H9 (cell line): ENCODE results near the gene COMTD1. TPM values are rescaled to one million over a fixed set of nuclear protein-coding genes. Genes with fewer than 3 reads are reported as not detected.

ENCODE experiments used
- DNase-seq: peaks from one replicate; pipeline ENCODE4 v3.0.0-alpha.2; 2017
- H2AFZ ChIP-seq: one replicate; pipeline ENCODE4 v1.6.1; 2013; ENCODE audit warnings: mild to moderate bottlenecking, low read length, control low read depth, moderate library complexity
- H2AK5ac ChIP-seq: 2 replicates; pipeline ENCODE4 v1.6.1; 2013; ENCODE audit warnings: low read length, control low read depth, mixed read lengths; ENCODE audit not compliant: insufficient read length
- H2BK120ac ChIP-seq: one replicate; pipeline ENCODE4 v1.6.1; 2013; ENCODE audit warnings: low read depth, mild to moderate bottlenecking, low read length, control low read depth, inconsistent platforms; ENCODE audit not compliant: poor library complexity, severe bottlenecking
- H2BK12ac ChIP-seq: 2 replicates; pipeline ENCODE4 v1.6.1; 2013; ENCODE audit warnings: low read length, control low read depth, mixed read lengths, low read depth; ENCODE audit not compliant: insufficient read length
- H2BK15ac ChIP-seq: 2 replicates; pipeline ENCODE4 v1.6.1; 2013; ENCODE audit warnings: low read depth, low read length, control low read depth
- H2BK20ac ChIP-seq: one replicate; pipeline ENCODE4 v1.6.1; 2013; ENCODE audit warnings: low read depth, mild to moderate bottlenecking, low read length, control low read depth, inconsistent platforms; ENCODE audit not compliant: poor library complexity, severe bottlenecking
- H2BK5ac ChIP-seq: 2 replicates; pipeline ENCODE4 v1.6.1; 2013; ENCODE audit warnings: low read length, control low read depth, mixed read lengths; ENCODE audit not compliant: insufficient read length
- H3K14ac ChIP-seq: 2 replicates; pipeline ENCODE4 v1.6.1; 2013; ENCODE audit warnings: low read length, control low read depth; ENCODE audit not compliant: insufficient read depth
- H3K18ac ChIP-seq: 2 replicates; pipeline ENCODE4 v1.6.1; 2013; ENCODE audit warnings: low read depth, mild to moderate bottlenecking, mixed read lengths, low read length, control low read depth; ENCODE audit not compliant: insufficient read length
- H3K23ac ChIP-seq: 2 replicates; pipeline ENCODE4 v1.6.1; 2013; ENCODE audit warnings: low read length, control low read depth, mixed read lengths, low read depth; ENCODE audit not compliant: insufficient read length
- H3K23me2 ChIP-seq: 2 replicates; pipeline ENCODE4 v1.6.1; 2013; ENCODE audit warnings: low read depth, mild to moderate bottlenecking, mixed read lengths, low read length, control low read depth; ENCODE audit not compliant: insufficient read length, poor library complexity, severe bottlenecking
- H3K27ac ChIP-seq: 2 replicates; pipeline ENCODE4 v1.5.1; 2013; ENCODE audit warnings: low read length, control low read depth, mixed read lengths, low read depth; ENCODE audit not compliant: insufficient read length
- H3K27me3 ChIP-seq: 2 replicates; pipeline ENCODE4 v1.6.1; 2013; ENCODE audit warnings: low read length, control low read depth, inconsistent platforms; ENCODE audit not compliant: insufficient read depth
- H3K4ac ChIP-seq: 2 replicates; pipeline ENCODE4 v1.6.1; 2013; ENCODE audit warnings: low read depth, mild to moderate bottlenecking, control low read depth, inconsistent platforms, low read length, moderate library complexity
- H3K4me1 ChIP-seq: 2 replicates; pipeline ENCODE4 v1.6.1; 2013; ENCODE audit warnings: low read length, control low read depth, inconsistent platforms; ENCODE audit not compliant: insufficient read depth
- H3K4me2 ChIP-seq: 2 replicates; pipeline ENCODE4 v1.6.1; 2013; ENCODE audit warnings: low read length, control low read depth, mixed read lengths; ENCODE audit not compliant: insufficient read length, insufficient read depth
- H3K56ac ChIP-seq: 2 replicates; pipeline ENCODE4 v1.6.1; 2013; ENCODE audit warnings: low read depth, mild to moderate bottlenecking, mixed read lengths, low read length, control low read depth; ENCODE audit not compliant: insufficient read length
- H3K79me1 ChIP-seq: 2 replicates; pipeline ENCODE4 v1.6.1; 2013; ENCODE audit warnings: low read depth, mild to moderate bottlenecking, moderate library complexity, low read length, control low read depth, inconsistent platforms; ENCODE audit not compliant: insufficient read depth, poor library complexity, severe bottlenecking
- H3K79me2 ChIP-seq: 2 replicates; pipeline ENCODE4 v1.6.1; 2013; ENCODE audit warnings: low read length, control low read depth, inconsistent platforms; ENCODE audit not compliant: insufficient read depth
- H3K9ac ChIP-seq: 2 replicates; pipeline ENCODE4 v1.6.1; 2013; ENCODE audit warnings: low read length, control low read depth, mixed read lengths; ENCODE audit not compliant: insufficient read length; ENCODE audit errors: extremely low read depth
- H3K9me3 ChIP-seq: one replicate; pipeline ENCODE4 v1.6.1; 2013; ENCODE audit warnings: low read depth, low read length, inconsistent platforms; ENCODE audit not compliant: control insufficient read depth
- H3T11ph ChIP-seq: one replicate; pipeline ENCODE4 v1.6.1; 2013; ENCODE audit warnings: mild to moderate bottlenecking, low read length, control low read depth, inconsistent platforms
- H4K20me1 ChIP-seq: one replicate; pipeline ENCODE4 v1.6.1; 2013; ENCODE audit not compliant: control insufficient read depth, insufficient read length, insufficient read depth
- H4K5ac ChIP-seq: 2 replicates; pipeline ENCODE4 v1.6.1; 2013; ENCODE audit warnings: low read depth, mild to moderate bottlenecking, mixed read lengths, low read length, control low read depth; ENCODE audit not compliant: insufficient read length
- H4K8ac ChIP-seq: replicated peaks from 2 replicates; pipeline ENCODE4 v1.6.1; 2013; ENCODE audit warnings: low read length, control low read depth, mixed read lengths, low read depth; ENCODE audit not compliant: insufficient read length
- H4K91ac ChIP-seq: 2 replicates; pipeline ENCODE4 v1.6.1; 2013; ENCODE audit warnings: low read depth, mild to moderate bottlenecking, moderate library complexity, mixed read lengths, low read length, control low read depth; ENCODE audit not compliant: insufficient read length
- H3K27ac Mint-ChIP-seq, 3 experiments: 2 replicates in 2 of 3; 3 replicates in 1 of 3; pipeline ENCODE4 v1.8.0; 2020 to 2021; ENCODE audit warnings: mixed read lengths in 3 of 3, mild to moderate bottlenecking in 1 of 3, moderate library complexity in 1 of 3
- H3K27me3 Mint-ChIP-seq: 2 replicates; pipeline ENCODE4 v1.8.0; 2021; ENCODE audit warnings: low read depth, mild to moderate bottlenecking, moderate library complexity, mixed read lengths
- H3K36me3 Mint-ChIP-seq, 3 experiments: 2 replicates in 2 of 3; 3 replicates in 1 of 3; pipeline ENCODE4 v1.8.0; 2020 to 2021; ENCODE audit warnings: low read depth in 3 of 3, mixed read lengths in 3 of 3; ENCODE audit not compliant: insufficient read depth in 1 of 3
- H3K4me1 Mint-ChIP-seq, 2 experiments: 2 replicates each; pipeline ENCODE4 v1.8.0; 2020; ENCODE audit warnings: mixed read lengths in 2 of 2
- H3K4me3 Mint-ChIP-seq, 2 experiments: 2 replicates in 1 of 2; 3 replicates in 1 of 2; pipeline ENCODE4 v1.8.0; 2020 to 2021; ENCODE audit warnings: mild to moderate bottlenecking in 2 of 2, mixed read lengths in 2 of 2, moderate library complexity in 1 of 2
- H3K9me3 Mint-ChIP-seq, 2 experiments: 2 replicates in 1 of 2; 3 replicates in 1 of 2; pipeline ENCODE4 v1.8.0; 2020; ENCODE audit warnings: mild to moderate bottlenecking in 2 of 2, mixed read lengths in 2 of 2, moderate library complexity in 1 of 2
- CTCF ChIP-seq: fragments of 200-600 bp; sonication (generic); conservative IDR thresholded peaks from 3 replicates; pipeline ENCODE4 v1.8.0; 2021; ENCODE audit warnings: antibody characterized with exemption, mild to moderate bottlenecking
- WGBS: extraction: QIAGEN DNeasy Blood & Tissue Kit; methylation state at CpG from one replicate; pipeline ENCODE4 v1.1.7; 2013; ENCODE audit warnings: missing lambda C conversion rate, low lambda C conversion rate, mixed read lengths; ENCODE audit not compliant: insufficient read length; ENCODE audit errors: extremely low coverage; 5-methylcytosine and 5-hydroxymethylcytosine counted together
- total RNA-seq: library from RNA; stranded (reverse); gene quantifications from 2 replicates; pipeline ENCODE4 v1.2.1, GENCODE V29; 2021

The COMTD1 gene
- total RNA-seq, 1 experiment from 2014 or later = 28.3 TPM

DNA sequence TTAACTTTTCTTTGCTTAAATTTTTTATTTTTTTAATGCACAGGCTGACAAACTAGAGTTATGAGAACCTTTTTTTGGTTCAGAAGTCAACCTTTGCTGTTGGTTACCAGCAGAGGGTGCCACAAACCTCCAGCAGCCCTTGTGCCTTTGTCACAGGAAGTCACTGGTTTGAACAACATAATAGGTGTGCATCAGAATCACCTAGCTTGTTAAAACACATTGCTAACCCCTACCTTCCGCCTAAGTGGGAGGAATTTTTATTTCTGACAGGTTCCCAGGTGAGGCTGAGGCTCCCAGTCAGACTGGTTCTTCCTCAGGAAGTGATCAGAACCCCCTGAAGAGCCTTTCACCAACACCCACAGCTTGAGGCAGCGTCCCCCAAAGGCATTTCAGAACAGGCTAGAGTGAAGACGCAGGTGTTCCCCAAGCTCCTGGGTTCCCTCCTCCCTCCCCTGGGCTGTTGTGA is 47.8 kb downstream of the COMTD1 start:
- no CpG with 5 or more reads among the region's 3 CpGs for WGBS
- peak overlapping the region; percentile 63 for H3K27ac ChIP-seq
- no peak overlapping the region for H2BK5ac ChIP-seq
- Mint-ChIP-seq H3K4me3 (no peak overlapping the region), H3K4me1 (peaks cover 19 to 30% of the 10 kb centered on the region in 2 experiments), H3K9me3 (no peaks in the 10 kb centered on the region), H3K27ac (peak overlapping the region; percentile 90 to 94 (median 93); a peak in 6 of 7 replicates), H3K27me3 (no peaks in the 10 kb centered on the region), H3K36me3 (peaks cover 0 to 3% (median 0%) of the 10 kb centered on the region in 3 experiments; a peak in 1 of 7 replicates)
- H2BK120ac ChIP-seq = no peak overlapping the region
- no peaks in the 10 kb centered on the region for H3K23me2 ChIP-seq
- no peak overlapping the region for H4K5ac ChIP-seq
- no peaks in the 10 kb centered on the region for H4K20me1 ChIP-seq
- no peak overlapping the region for H3K4ac ChIP-seq
- no peak overlapping the region for H2AK5ac ChIP-seq
- H3K4me1 ChIP-seq = peaks cover 2% of the 10 kb centered on the region; the same call in 1 of the 2 replicates
- no peak overlapping the region for H3K56ac ChIP-seq
- H3K23ac ChIP-seq = no peak overlapping the region
- no peak overlapping the region for H3K4me2 ChIP-seq
- H4K8ac ChIP-seq = no peak overlapping the region
- H3K9ac ChIP-seq = no peak overlapping the region
- no peak overlapping the region for H3T11ph ChIP-seq
- H2BK15ac ChIP-seq = no peak overlapping the region
- no peak overlapping the region for H3K18ac ChIP-seq
- TF ChIP-seq CTCF = peak; percentile 86
- no peaks in the 10 kb centered on the region for H3K9me3 ChIP-seq
- H2AFZ ChIP-seq = no peak overlapping the region
- H3K79me2 ChIP-seq = no peaks in the 10 kb centered on the region
- no peak overlapping the region for H2BK20ac ChIP-seq
- H2BK12ac ChIP-seq = no peak overlapping the region
- no peaks in the 10 kb centered on the region for H3K79me1 ChIP-seq
- H3K27me3 ChIP-seq = no peaks in the 10 kb centered on the region
- H3K14ac ChIP-seq = no peak overlapping the region
- H4K91ac ChIP-seq = no peak overlapping the region
- DNase-seq = peak; percentile 71
